ENCODE results near the gene SMARCE1.

GRCh38 chr17:40632216-40632615 lies 15.4 kb downstream of the SMARCE1 start:
- TF ChIP-seq, protein P1, sequence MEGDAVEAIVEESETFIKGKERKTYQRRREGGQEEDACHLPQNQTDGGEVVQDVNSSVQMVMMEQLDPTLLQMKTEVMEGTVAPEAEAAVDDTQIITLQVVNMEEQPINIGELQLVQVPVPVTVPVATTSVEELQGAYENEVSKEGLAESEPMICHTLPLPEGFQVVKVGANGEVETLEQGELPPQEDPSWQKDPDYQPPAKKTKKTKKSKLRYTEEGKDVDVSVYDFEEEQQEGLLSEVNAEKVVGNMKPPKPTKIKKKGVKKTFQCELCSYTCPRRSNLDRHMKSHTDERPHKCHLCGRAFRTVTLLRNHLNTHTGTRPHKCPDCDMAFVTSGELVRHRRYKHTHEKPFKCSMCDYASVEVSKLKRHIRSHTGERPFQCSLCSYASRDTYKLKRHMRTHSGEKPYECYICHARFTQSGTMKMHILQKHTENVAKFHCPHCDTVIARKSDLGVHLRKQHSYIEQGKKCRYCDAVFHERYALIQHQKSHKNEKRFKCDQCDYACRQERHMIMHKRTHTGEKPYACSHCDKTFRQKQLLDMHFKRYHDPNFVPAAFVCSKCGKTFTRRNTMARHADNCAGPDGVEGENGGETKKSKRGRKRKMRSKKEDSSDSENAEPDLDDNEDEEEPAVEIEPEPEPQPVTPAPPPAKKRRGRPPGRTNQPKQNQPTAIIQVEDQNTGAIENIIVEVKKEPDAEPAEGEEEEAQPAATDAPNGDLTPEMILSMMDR (IDR thresholded peaks at IDR 0.05; ENCODE audit: insufficient read depth, low read length, poor library complexity, severe bottlenecking), result no peak
- TF ChIP-seq EZH2phosphoT487 (conservative IDR thresholded peaks at IDR 0.05; ENCODE audit: low read length), result no peak
